ENCODE results near the gene SCAF1. TPM values are rescaled to one million over a fixed set of nuclear protein-coding genes. Genes with fewer than 3 reads are reported as not detected.

Gene SCAF1
- total and polyA plus RNA-seq, 2 of the 13 experiments (the other 11 are each of a cell fraction or from before 2014, with no cell fraction given): 3.3 to 6.1 TPM

DNA sequence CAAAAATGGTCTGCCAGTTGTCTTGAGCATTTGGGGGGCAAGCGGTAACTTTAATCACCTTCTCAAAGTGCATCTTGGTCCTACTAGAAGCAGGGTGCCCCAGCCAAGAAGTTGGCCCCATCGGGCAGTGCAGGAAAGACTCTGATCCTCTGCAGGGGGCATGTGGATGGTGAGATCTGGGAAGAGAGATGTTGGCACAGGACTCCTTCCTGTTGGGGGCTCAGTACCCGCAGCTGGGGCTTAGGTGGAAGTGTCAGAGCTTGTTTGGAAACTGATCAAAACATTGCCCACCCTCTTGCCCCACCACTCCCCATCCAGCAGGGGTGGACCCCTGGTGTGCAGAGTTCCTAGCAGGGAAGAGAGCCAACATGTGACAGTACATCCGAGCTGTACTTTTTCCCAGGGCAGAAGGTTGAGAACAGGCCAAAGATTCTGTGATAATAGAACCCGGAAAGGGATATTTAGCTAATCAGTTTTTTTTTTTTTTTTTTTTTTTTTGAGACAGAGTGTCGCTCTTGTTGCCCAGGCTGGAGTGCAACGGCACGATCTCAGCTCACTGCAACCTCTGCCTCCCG is 10.9 kb upstream of the SCAF1 start (continued):
- TF ChIP-seq, protein P1, sequence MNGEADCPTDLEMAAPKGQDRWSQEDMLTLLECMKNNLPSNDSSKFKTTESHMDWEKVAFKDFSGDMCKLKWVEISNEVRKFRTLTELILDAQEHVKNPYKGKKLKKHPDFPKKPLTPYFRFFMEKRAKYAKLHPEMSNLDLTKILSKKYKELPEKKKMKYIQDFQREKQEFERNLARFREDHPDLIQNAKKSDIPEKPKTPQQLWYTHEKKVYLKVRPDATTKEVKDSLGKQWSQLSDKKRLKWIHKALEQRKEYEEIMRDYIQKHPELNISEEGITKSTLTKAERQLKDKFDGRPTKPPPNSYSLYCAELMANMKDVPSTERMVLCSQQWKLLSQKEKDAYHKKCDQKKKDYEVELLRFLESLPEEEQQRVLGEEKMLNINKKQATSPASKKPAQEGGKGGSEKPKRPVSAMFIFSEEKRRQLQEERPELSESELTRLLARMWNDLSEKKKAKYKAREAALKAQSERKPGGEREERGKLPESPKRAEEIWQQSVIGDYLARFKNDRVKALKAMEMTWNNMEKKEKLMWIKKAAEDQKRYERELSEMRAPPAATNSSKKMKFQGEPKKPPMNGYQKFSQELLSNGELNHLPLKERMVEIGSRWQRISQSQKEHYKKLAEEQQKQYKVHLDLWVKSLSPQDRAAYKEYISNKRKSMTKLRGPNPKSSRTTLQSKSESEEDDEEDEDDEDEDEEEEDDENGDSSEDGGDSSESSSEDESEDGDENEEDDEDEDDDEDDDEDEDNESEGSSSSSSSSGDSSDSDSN (CRISPR knock-in tag; IDR thresholded peaks at IDR 0.05): no peak
- TF ChIP-seq GATAD2A (CRISPR knock-in tag; IDR thresholded peaks at IDR 0.05) (no peak), ZNF674 (CRISPR knock-in tag; IDR thresholded peaks at IDR 0.05; ENCODE audit: low read depth) (no peak), PAWR (CRISPR knock-in tag; IDR thresholded peaks at IDR 0.05; ENCODE audit: borderline replicate concordance) (no peak), SIN3A (IDR thresholded peaks at IDR 0.05; ENCODE audit: borderline replicate concordance, low read depth, low read length) (no peak), PCBP2 (optimal IDR thresholded peaks at IDR 0.05; ENCODE audit: low read depth, low read length, poor library complexity, severe bottlenecking) (no peak), ZNF496 (CRISPR knock-in tag; IDR thresholded peaks at IDR 0.05; ENCODE audit: insufficient replicate concordance) (no peak), MTA3 (CRISPR knock-in tag; IDR thresholded peaks at IDR 0.05) (no peak), RBM22 (optimal IDR thresholded peaks at IDR 0.05; ENCODE audit: low read length) (peak; percentile 24), MIER3 (CRISPR knock-in tag; IDR thresholded peaks at IDR 0.05; ENCODE audit: borderline replicate concordance) (no peak), ZNF619 (CRISPR knock-in tag; IDR thresholded peaks at IDR 0.05) (no peak), ZBTB38 (CRISPR knock-in tag; IDR thresholded peaks at IDR 0.05) (no peak), PTBP1 (IDR thresholded peaks at IDR 0.05; ENCODE audit: low read depth, low read length, poor library complexity, severe bottlenecking) (no peak), NR3C1 (CRISPR knock-in tag; IDR thresholded peaks at IDR 0.05) (no peak), AGO2 (optimal IDR thresholded peaks at IDR 0.05; ENCODE audit: low read depth, low read length) (peak; percentile 19)
- TF ChIP-seq, protein P2, sequence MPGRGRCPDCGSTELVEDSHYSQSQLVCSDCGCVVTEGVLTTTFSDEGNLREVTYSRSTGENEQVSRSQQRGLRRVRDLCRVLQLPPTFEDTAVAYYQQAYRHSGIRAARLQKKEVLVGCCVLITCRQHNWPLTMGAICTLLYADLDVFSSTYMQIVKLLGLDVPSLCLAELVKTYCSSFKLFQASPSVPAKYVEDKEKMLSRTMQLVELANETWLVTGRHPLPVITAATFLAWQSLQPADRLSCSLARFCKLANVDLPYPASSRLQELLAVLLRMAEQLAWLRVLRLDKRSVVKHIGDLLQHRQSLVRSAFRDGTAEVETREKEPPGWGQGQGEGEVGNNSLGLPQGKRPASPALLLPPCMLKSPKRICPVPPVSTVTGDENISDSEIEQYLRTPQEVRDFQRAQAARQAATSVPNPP (CRISPR knock-in tag; IDR thresholded peaks at IDR 0.05): no peak
- TF ChIP-seq, protein P3, sequence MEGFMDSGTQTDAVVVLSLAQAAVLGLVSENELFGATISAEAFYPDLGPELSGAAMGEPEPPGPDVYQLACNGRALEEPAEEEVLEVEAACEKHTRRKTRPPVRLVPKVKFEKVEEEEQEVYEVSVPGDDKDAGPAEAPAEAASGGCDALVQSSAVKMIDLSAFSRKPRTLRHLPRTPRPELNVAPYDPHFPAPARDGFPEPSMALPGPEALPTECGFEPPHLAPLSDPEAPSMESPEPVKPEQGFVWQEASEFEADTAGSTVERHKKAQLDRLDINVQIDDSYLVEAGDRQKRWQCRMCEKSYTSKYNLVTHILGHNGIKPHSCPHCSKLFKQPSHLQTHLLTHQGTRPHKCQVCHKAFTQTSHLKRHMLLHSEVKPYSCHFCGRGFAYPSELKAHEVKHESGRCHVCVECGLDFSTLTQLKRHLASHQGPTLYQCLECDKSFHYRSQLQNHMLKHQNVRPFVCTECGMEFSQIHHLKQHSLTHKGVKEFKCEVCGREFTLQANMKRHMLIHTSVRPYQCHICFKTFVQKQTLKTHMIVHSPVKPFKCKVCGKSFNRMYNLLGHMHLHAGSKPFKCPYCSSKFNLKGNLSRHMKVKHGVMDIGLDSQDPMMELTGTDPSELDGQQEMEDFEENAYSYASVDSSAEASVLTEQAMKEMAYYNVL (CRISPR knock-in tag; IDR thresholded peaks at IDR 0.05; ENCODE audit: borderline replicate concordance): no peak
- TF ChIP-seq, protein P4, sequence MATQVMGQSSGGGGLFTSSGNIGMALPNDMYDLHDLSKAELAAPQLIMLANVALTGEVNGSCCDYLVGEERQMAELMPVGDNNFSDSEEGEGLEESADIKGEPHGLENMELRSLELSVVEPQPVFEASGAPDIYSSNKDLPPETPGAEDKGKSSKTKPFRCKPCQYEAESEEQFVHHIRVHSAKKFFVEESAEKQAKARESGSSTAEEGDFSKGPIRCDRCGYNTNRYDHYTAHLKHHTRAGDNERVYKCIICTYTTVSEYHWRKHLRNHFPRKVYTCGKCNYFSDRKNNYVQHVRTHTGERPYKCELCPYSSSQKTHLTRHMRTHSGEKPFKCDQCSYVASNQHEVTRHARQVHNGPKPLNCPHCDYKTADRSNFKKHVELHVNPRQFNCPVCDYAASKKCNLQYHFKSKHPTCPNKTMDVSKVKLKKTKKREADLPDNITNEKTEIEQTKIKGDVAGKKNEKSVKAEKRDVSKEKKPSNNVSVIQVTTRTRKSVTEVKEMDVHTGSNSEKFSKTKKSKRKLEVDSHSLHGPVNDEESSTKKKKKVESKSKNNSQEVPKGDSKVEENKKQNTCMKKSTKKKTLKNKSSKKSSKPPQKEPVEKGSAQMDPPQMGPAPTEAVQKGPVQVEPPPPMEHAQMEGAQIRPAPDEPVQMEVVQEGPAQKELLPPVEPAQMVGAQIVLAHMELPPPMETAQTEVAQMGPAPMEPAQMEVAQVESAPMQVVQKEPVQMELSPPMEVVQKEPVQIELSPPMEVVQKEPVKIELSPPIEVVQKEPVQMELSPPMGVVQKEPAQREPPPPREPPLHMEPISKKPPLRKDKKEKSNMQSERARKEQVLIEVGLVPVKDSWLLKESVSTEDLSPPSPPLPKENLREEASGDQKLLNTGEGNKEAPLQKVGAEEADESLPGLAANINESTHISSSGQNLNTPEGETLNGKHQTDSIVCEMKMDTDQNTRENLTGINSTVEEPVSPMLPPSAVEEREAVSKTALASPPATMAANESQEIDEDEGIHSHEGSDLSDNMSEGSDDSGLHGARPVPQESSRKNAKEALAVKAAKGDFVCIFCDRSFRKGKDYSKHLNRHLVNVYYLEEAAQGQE (IDR thresholded peaks at IDR 0.05; ENCODE audit: borderline replicate concordance in 1 of 2, low read depth in 1 of 2, low read length in 2 of 2): no peak

Data from HepG2 (cell line).